Type B pancreatic cell (in vitro differentiated cells): ENCODE results near the gene NAA60. TPM values are rescaled to one million over a fixed set of nuclear protein-coding genes. Genes with fewer than 3 reads are reported as not detected.

Experiments
- DNase-seq: peaks from one replicate; pipeline ENCODE4 v3.0.0; 2021; ENCODE audit warnings: mixed read lengths; ENCODE audit not compliant: unreplicated experiment; ENCODE audit errors: extremely low spot score
- H3K27ac Mint-ChIP-seq: 2 replicates; pipeline ENCODE4 v1.8.0; 2021; ENCODE audit warnings: mild to moderate bottlenecking, mixed read lengths
- H3K27me3 Mint-ChIP-seq: 2 replicates; pipeline ENCODE4 v1.8.0; 2021; ENCODE audit warnings: mixed read lengths
- H3K36me3 Mint-ChIP-seq: 2 replicates; pipeline ENCODE4 v1.8.0; 2021; ENCODE audit warnings: mixed read lengths
- H3K4me1 Mint-ChIP-seq: one replicate; pipeline ENCODE4 v1.8.0; 2021; ENCODE audit warnings: mixed read lengths; ENCODE audit not compliant: unreplicated experiment
- H3K4me3 Mint-ChIP-seq: 2 replicates; pipeline ENCODE4 v1.8.0; 2021; ENCODE audit warnings: mild to moderate bottlenecking, mixed read lengths
- H3K9me3 Mint-ChIP-seq: 2 replicates; pipeline ENCODE4 v1.8.0; 2021; ENCODE audit warnings: mixed read lengths
- total RNA-seq: library from RNA; stranded (reverse); gene quantifications from 2 replicates; pipeline ENCODE4 v1.2.1, GENCODE V29; 2021; ENCODE audit warnings: low replicate concordance
- TF ChIP-seq, protein P1 (sequence below): fragments of 200-600 bp; sonication (generic); conservative IDR thresholded peaks from 2 replicates; pipeline ENCODE4 v1.5.0; 2021; ENCODE audit warnings: antibody characterized with exemption, mild to moderate bottlenecking

Gene NAA60
- total RNA-seq, 1 donor from 2014 or later = 51.1 TPM

GRCh38 chr16:3501783-3502400 is 58.4 kb downstream of the NAA60 start:
- no peak for DNase-seq
- Mint-ChIP-seq H3K4me3 (peak overlapping the region; percentile 93), H3K27ac (peak overlapping the region; percentile 85), H3K9me3 (no peaks in the 10 kb centered on the region), H3K4me1 (peaks cover 25% of the 10 kb centered on the region), H3K36me3 (peaks cover 7% of the 10 kb centered on the region), H3K27me3 (peaks cover 3% of the 10 kb centered on the region)
- TF ChIP-seq, protein P1, sequence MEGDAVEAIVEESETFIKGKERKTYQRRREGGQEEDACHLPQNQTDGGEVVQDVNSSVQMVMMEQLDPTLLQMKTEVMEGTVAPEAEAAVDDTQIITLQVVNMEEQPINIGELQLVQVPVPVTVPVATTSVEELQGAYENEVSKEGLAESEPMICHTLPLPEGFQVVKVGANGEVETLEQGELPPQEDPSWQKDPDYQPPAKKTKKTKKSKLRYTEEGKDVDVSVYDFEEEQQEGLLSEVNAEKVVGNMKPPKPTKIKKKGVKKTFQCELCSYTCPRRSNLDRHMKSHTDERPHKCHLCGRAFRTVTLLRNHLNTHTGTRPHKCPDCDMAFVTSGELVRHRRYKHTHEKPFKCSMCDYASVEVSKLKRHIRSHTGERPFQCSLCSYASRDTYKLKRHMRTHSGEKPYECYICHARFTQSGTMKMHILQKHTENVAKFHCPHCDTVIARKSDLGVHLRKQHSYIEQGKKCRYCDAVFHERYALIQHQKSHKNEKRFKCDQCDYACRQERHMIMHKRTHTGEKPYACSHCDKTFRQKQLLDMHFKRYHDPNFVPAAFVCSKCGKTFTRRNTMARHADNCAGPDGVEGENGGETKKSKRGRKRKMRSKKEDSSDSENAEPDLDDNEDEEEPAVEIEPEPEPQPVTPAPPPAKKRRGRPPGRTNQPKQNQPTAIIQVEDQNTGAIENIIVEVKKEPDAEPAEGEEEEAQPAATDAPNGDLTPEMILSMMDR = no peak

- H3K36me3 Mint-ChIP-seq = peaks cover 12% of the 10 kb centered on the region
- TF ChIP-seq, protein P1 = no peak
- peak overlapping the region; percentile 36 for H3K27ac Mint-ChIP-seq
- H3K4me1 Mint-ChIP-seq = peaks cover 25% of the 10 kb centered on the region
- DNase-seq = no peak
- H3K4me3 Mint-ChIP-seq = peak overlapping the region; percentile 72
- peaks cover 3% of the 10 kb centered on the region for H3K27me3 Mint-ChIP-seq
- no peaks in the 10 kb centered on the region for H3K9me3 Mint-ChIP-seq
Measured at GRCh38 chr16:3503523-3503922, 60.0 kb downstream of the NAA60 start.

- Mint-ChIP-seq H3K9me3 (no peaks in the 10 kb centered on the region), H3K4me1 (peaks cover 2% of the 10 kb centered on the region), H3K27ac (no peak overlapping the region), H3K36me3 (peaks cover 28% of the 10 kb centered on the region), H3K27me3 (no peaks in the 10 kb centered on the region), H3K4me3 (no peak overlapping the region)
- TF ChIP-seq, protein P1 = no peak
- DNase-seq = no peak
Measured at GRCh38 chr16:3508736-3509135, 65.3 kb downstream of the NAA60 start.

DNA sequence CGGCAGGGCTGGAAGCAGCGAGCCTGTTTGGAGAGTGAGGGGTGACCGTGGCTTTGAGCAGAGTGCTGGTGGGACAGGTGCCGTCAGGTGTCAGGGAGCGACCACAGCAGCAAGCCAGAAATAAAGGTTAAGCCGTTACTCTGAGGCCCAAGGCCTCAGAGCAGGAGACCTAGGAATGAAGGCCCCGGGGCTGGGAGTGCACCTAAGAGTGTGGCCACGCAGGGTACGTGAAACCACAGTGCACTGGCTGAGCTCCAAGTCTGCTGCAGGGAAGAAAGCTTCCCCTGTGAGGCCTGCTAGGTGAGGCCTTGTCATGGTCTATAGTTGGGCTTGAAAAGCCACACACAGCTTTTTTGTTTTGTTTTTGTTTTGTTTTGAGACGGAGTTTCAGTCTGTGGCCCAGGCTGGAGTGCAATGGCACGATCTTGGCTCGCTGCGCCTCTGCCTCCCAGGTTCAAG is 66.0 kb downstream of the NAA60 start:
- DNase-seq = no peak
- H3K27me3 Mint-ChIP-seq = no peaks in the 10 kb centered on the region
- TF ChIP-seq, protein P1 = no peak
- no peak overlapping the region for H3K27ac Mint-ChIP-seq
- H3K4me3 Mint-ChIP-seq = no peak overlapping the region
- H3K36me3 Mint-ChIP-seq = peaks cover 32% of the 10 kb centered on the region
- no peaks in the 10 kb centered on the region for H3K4me1 Mint-ChIP-seq
- H3K9me3 Mint-ChIP-seq = no peaks in the 10 kb centered on the region

- Mint-ChIP-seq H3K9me3 (no peaks in the 10 kb centered on the region), H3K4me1 (no peaks in the 10 kb centered on the region), H3K4me3 (no peak overlapping the region), H3K36me3 (peaks cover 32% of the 10 kb centered on the region), H3K27me3 (no peaks in the 10 kb centered on the region), H3K27ac (no peak overlapping the region)
- TF ChIP-seq, protein P1 = no peak
- no peak for DNase-seq
Measured at GRCh38 chr16:3510416-3510815, 66.9 kb downstream of the NAA60 start.
